RWPE1 (cell line): ENCODE results near the gene GAGE12E.
"Not testable (repeated sequence)": the region's sequence is repeated elsewhere in the genome, so short reads cannot be mapped to it uniquely, and the experiment has no call there.

ENCODE experiments used
- CTCF ChIA-PET: fragments of 350-600 bp; sonication (Branson Sonifier 250); formaldehyde crosslinking; extraction: SDS; loops from one replicate; lab custom pipeline; 2021; lab: Yijun Ruan, JAX
- POLR2A ChIA-PET: fragments of 400-600 bp; formaldehyde crosslinking; extraction: SDS; loops from one replicate; lab custom pipeline; 2020; ENCODE audit warnings: antibody characterized with exemption; ENCODE audit not compliant: low non-redundant PET; lab: Yijun Ruan, JAX
- DNase-seq: peaks from one replicate; pipeline ENCODE4 v3.0.0; 2012; ENCODE audit warnings: low spot score
- H3K27ac ChIP-seq: fragments of 450-650 bp; 2 replicates; pipeline ENCODE4 v1.5.1; 2017

Gene GAGE12E, protein sequence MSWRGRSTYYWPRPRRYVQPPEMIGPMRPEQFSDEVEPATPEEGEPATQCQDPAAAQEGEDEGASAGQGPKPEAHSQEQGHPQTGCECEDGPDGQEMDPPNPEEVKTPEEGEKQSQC

DNA sequence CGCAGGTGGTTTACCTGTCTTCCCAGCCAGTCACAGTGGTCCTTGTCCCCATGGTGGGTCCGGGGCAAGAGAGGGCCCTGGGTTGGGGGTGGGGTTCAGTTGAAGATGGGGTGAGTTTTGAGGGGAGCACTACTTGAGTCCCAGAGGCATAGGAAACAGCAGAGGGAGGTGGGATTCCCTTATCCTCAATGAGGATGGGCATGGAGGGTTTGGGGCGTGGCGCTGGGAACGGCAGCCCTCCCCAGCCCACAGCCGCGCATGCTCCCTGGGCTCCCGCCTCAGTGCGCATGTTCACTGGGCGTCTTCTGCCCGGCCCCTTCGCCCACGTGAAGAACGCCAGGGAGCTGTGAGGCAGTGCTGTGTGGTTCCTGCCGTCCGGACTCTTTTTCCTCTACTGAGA lies at the start of gene GAGE12E:
TSS of gene GAGE12E (plus strand) at position 301 of the 400 bp plus-strand sequence. CDS start 1,155 bp downstream, outside the sequence.
- CTCF ChIA-PET, H3K27ac ChIP-seq, DNase-seq, POLR2A ChIA-PET: not testable (repeated sequence)

DNA sequence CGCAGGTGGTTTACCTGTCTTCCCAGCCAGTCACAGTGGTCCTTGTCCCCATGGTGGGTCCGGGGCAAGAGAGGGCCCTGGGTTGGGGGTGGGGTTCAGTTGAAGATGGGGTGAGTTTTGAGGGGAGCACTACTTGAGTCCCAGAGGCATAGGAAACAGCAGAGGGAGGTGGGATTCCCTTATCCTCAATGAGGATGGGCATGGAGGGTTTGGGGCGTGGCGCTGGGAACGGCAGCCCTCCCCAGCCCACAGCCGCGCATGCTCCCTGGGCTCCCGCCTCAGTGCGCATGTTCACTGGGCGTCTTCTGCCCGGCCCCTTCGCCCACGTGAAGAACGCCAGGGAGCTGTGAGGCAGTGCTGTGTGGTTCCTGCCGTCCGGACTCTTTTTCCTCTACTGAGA lies 19.2 kb upstream of the GAGE12E start, which contains the start of gene GAGE12C:
TSS of gene GAGE12C (plus strand) at position 301 of the 400 bp plus-strand sequence. CDS start 1,155 bp downstream, outside the sequence.
- CTCF ChIA-PET, DNase-seq, POLR2A ChIA-PET, H3K27ac ChIP-seq: not testable (repeated sequence)

DNA sequence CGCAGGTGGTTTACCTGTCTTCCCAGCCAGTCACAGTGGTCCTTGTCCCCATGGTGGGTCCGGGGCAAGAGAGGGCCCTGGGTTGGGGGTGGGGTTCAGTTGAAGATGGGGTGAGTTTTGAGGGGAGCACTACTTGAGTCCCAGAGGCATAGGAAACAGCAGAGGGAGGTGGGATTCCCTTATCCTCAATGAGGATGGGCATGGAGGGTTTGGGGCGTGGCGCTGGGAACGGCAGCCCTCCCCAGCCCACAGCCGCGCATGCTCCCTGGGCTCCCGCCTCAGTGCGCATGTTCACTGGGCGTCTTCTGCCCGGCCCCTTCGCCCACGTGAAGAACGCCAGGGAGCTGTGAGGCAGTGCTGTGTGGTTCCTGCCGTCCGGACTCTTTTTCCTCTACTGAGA lies 9.7 kb upstream of the GAGE12E start, which contains the start of gene GAGE12D:
TSS of gene GAGE12D (plus strand) at position 301 of the 400 bp plus-strand sequence. CDS start 1,155 bp downstream, outside the sequence.
- CTCF ChIA-PET, H3K27ac ChIP-seq, DNase-seq, POLR2A ChIA-PET: not testable (repeated sequence)

DNA sequence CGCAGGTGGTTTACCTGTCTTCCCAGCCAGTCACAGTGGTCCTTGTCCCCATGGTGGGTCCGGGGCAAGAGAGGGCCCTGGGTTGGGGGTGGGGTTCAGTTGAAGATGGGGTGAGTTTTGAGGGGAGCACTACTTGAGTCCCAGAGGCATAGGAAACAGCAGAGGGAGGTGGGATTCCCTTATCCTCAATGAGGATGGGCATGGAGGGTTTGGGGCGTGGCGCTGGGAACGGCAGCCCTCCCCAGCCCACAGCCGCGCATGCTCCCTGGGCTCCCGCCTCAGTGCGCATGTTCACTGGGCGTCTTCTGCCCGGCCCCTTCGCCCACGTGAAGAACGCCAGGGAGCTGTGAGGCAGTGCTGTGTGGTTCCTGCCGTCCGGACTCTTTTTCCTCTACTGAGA lies 9.5 kb downstream of the GAGE12E start, which contains the start of gene GAGE12F:
TSS of gene GAGE12F (plus strand) at position 301 of the 400 bp plus-strand sequence. CDS start 1,155 bp downstream, outside the sequence.
- DNase-seq, H3K27ac ChIP-seq, CTCF ChIA-PET, POLR2A ChIA-PET: not testable (repeated sequence)

DNA sequence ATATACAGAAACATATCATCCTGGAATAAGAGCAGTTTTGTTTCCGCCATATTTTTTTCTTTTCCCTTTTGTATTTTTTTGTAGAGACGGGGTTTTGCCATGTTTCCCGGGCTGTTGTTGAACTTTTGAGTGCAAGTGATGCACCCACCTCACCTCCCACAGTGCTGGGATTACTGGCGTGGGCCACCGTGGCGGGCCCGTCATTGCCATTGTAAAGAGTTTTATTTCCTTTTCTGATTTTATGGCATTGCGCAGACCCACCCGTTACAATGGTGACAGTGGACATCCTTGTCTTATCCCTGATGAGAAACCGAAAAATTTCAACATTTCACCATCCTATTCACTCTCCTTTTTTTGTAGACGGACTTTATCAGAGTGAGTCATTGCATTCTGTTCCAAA lies 17.6 kb downstream of the GAGE12E start:
- CTCF ChIA-PET, POLR2A ChIA-PET, DNase-seq, H3K27ac ChIP-seq: not testable (repeated sequence)

GRCh38 chrX:49569152-49569551 lies 18.1 kb downstream of the GAGE12E start:
- DNase-seq, POLR2A ChIA-PET, H3K27ac ChIP-seq, CTCF ChIA-PET: not testable (repeated sequence)

- DNase-seq, POLR2A ChIA-PET, H3K27ac ChIP-seq, CTCF ChIA-PET: not testable (repeated sequence)
These were observed 19.0 kb downstream of the GAGE12E start, which contains the start of gene GAGE12G for GRCh38 chrX:49570100-49570499. Gene GAGE12G (plus strand): TSS chrX:49570400. CDS start chrX:49571555, 1,155 bp downstream.

GRCh38 chrX:49579649-49580048 lies 28.6 kb downstream of the GAGE12E start, which contains the start of gene GAGE12H:
Gene GAGE12H (plus strand): TSS chrX:49579949. CDS start chrX:49581104, 1,155 bp downstream.
- H3K27ac ChIP-seq, POLR2A ChIA-PET, CTCF ChIA-PET, DNase-seq: not testable (repeated sequence)

DNA sequence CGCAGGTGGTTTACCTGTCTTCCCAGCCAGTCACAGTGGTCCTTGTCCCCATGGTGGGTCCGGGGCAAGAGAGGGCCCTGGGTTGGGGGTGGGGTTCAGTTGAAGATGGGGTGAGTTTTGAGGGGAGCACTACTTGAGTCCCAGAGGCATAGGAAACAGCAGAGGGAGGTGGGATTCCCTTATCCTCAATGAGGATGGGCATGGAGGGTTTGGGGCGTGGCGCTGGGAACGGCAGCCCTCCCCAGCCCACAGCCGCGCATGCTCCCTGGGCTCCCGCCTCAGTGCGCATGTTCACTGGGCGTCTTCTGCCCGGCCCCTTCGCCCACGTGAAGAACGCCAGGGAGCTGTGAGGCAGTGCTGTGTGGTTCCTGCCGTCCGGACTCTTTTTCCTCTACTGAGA lies 38.1 kb downstream of the GAGE12E start, which contains the start of gene GAGE2A:
TSS of gene GAGE2A (plus strand) at position 301 of the 400 bp plus-strand sequence. CDS start 1,155 bp downstream, outside the sequence.
- DNase-seq, POLR2A ChIA-PET, CTCF ChIA-PET, H3K27ac ChIP-seq: not testable (repeated sequence)

DNA sequence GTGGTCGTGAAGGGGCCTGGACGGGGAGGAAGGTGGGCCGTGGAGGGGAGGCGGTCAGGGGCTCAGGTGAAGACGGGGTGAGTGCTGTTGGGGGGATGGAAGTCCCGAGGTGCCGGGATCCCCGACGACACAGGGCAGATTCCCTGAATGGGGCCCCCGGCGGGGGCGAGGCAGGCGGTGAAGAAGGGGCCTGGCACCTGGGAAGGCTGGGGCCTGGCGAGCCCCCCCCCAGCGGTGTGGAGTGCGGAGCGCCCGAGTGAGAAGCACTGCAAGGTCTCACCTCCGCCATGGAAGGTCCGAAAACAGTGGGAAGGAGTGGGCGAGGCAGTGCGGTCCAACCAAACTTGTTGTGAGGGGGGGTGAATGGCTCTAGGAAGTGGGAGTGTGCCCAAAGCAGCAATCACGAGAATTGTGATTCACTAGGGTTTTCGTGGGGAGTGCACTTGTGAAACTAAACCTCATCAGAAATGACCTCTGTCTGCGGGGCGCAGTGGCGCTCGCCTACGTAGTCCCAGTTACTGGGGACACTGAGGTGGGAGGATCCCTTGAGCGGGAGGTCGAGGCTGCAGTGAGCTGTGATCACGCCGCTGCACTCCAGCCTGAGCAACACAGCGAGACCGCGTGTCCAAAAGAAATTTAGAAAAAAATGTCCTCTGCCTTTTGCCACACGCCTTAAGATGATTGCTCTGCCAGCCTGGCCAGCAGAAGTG lies 38.8 kb downstream of the GAGE12E start:
- POLR2A ChIA-PET, DNase-seq, CTCF ChIA-PET, H3K27ac ChIP-seq: not testable (repeated sequence)

- H3K27ac ChIP-seq, DNase-seq, POLR2A ChIA-PET, CTCF ChIA-PET: not testable (repeated sequence)
These were observed 39.4 kb downstream of the GAGE12E start for GRCh38 chrX:49590488-49590887.

DNA sequence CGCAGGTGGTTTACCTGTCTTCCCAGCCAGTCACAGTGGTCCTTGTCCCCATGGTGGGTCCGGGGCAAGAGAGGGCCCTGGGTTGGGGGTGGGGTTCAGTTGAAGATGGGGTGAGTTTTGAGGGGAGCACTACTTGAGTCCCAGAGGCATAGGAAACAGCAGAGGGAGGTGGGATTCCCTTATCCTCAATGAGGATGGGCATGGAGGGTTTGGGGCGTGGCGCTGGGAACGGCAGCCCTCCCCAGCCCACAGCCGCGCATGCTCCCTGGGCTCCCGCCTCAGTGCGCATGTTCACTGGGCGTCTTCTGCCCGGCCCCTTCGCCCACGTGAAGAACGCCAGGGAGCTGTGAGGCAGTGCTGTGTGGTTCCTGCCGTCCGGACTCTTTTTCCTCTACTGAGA lies 47.6 kb downstream of the GAGE12E start, which contains the start of gene GAGE1:
TSS of gene GAGE1 (plus strand) at position 301 of the 400 bp plus-strand sequence. CDS start 1,155 bp downstream, outside the sequence.
- DNase-seq, CTCF ChIA-PET, POLR2A ChIA-PET, H3K27ac ChIP-seq: not testable (repeated sequence)
